Measurements from ENCODE around the gene ARAP2. TPM values are rescaled to one million over a fixed set of nuclear protein-coding genes. Genes with fewer than 3 reads are reported as not detected.

The ARAP2 gene
- total RNA-seq, 2 experiments from 2014 or later = 40.0 to 42.5 TPM

DNA sequence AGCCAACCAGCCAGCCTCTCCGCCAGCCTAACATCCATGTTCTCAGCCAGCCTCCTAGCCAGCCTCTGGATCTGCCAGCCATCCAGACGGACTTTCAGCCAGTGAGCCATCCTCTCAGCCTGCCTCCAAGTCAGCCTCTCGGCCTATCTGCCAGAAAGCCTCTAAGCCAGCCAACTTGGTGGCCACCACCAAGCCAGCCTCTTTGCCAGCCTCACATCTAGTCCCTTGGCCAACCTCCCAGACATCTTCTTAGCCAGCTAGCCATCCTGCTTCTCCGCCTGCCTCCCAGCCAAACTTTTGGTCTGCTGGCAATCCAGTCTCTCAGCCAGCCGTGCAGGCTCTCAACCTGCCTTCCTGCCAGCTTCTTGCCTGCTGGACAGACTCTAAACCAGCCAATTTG lies 16.4 kb upstream of the ARAP2 start:
- Mint-ChIP-seq H3K27ac (no peak overlapping the region), H3K4me3 (no peak overlapping the region), H3K36me3 (ENCODE audit: low read depth) (no peaks in the 10 kb centered on the region), H3K27me3 (no peaks in the 10 kb centered on the region), H3K4me1 (peaks cover 19% of the 10 kb centered on the region), H3K9me3 (ENCODE audit: low read depth) (no peaks in the 10 kb centered on the region)
- DNase-seq (no peak), ATAC-seq (no peak)
- CTCF ChIA-PET = interaction anchor here (3.3 kb wide), 1 partner anchor 7 kb away, joined by 17 read pairs; no protein-coding TSS in a partner anchor
- intact Hi-C loops (cut with DNase I, micrococcal nuclease) = no loop called here
- POLR2A ChIA-PET = no interaction called here

DNA sequence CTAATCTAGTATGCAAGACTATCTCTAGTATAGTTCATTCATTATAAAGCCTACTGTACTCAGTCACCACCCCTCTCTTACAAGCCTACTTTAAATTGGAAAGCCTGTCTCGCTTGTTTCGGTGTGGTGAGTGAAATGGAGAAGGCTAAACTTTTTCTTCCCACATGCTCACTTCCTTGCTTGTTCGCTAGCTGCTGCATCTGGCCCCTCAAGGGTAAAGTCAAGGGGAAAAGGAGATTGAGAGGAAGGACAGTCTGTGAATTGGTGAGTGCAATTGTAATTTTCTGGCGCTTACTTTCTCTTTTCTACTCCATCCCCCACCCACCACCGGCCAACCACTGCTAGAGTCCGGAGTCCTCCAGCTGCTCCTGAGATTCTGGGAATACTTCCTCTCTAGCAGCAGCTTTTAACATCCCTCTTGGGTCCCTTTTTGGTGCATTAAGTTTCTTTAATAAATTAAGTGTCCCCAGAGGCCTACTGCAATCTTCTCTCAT lies 12.1 kb upstream of the ARAP2 start:
- peak overlapping the region; percentile 82 for H3K27ac Mint-ChIP-seq
- peaks cover 39% of the 10 kb centered on the region for H3K4me1 Mint-ChIP-seq
- POLR2A ChIA-PET = interaction anchor here (2.2 kb wide), 1 partner anchor 29 kb away, joined by 8 read pairs; no protein-coding TSS in a partner anchor
- no peaks in the 10 kb centered on the region for H3K27me3 Mint-ChIP-seq
- CTCF ChIA-PET = interaction anchor here (0.8 to 0.9 kb wide), 2 partner anchors 11 to 12 kb away, joined by 3 to 4 read pairs; no protein-coding TSS in a partner anchor
- no peaks in the 10 kb centered on the region for H3K9me3 Mint-ChIP-seq (ENCODE audit: low read depth)
- H3K4me3 Mint-ChIP-seq = peak overlapping the region; percentile 37
- H3K36me3 Mint-ChIP-seq (ENCODE audit: low read depth) = no peaks in the 10 kb centered on the region
- intact Hi-C loops (cut with DNase I, micrococcal nuclease) = no loop called here
- ATAC-seq (peak; percentile 61), DNase-seq (peak; percentile 34)

- Mint-ChIP-seq H3K27ac (peak overlapping the region; percentile 93), H3K4me1 (peaks cover 39% of the 10 kb centered on the region)
Observed at GRCh38 chr4:36255577-36255976, 11.3 kb upstream of the ARAP2 start.

GRCh38 chr4:36254371-36254770 lies 10.1 kb upstream of the ARAP2 start:
- H3K4me1 Mint-ChIP-seq = peaks cover 42% of the 10 kb centered on the region
- no peaks in the 10 kb centered on the region for H3K36me3 Mint-ChIP-seq (ENCODE audit: low read depth)
- peak overlapping the region; percentile 37 for H3K27ac Mint-ChIP-seq
- no peak for ATAC-seq
- intact Hi-C loops (cut with DNase I, micrococcal nuclease) = loop anchor here in 1 of 2 experiments (2.0 kb wide), 1 partner anchor 68 kb away; no protein-coding TSS in a partner anchor
- ChIA-PET POLR2A (interaction anchor here (0.5 to 1.8 kb wide), 5 partner anchors 10 to 173 kb away, joined by 3 to 12 read pairs (median 3); partner anchors contain the start of gene ARAP2), CTCF (interaction anchor here (0.6 to 1.8 kb wide), 7 partner anchors 10 to 58 kb away, joined by 3 to 5 read pairs (median 4); partner anchors contain the start of gene ARAP2)
- no peaks in the 10 kb centered on the region for H3K27me3 Mint-ChIP-seq
- no peak for DNase-seq
- H3K9me3 Mint-ChIP-seq (ENCODE audit: low read depth) = no peaks in the 10 kb centered on the region
- no peak overlapping the region for H3K4me3 Mint-ChIP-seq

More at GRCh38 chr4:36255577-36255976, 11.3 kb upstream of the ARAP2 start:
- no peaks in the 10 kb centered on the region for H3K9me3 Mint-ChIP-seq (ENCODE audit: low read depth)
- DNase-seq (peak; percentile 73), ATAC-seq (peak; percentile 87)
- no peaks in the 10 kb centered on the region for H3K27me3 Mint-ChIP-seq
- H3K36me3 Mint-ChIP-seq (ENCODE audit: low read depth) = no peaks in the 10 kb centered on the region
- ChIA-PET POLR2A (interaction anchor here (1.4 to 2.2 kb wide), 3 partner anchors 11 to 175 kb away, joined by 3 to 12 read pairs (median 8); partner anchors contain the start of gene ARAP2), CTCF (interaction anchor here (1.2 to 1.8 kb wide), 4 partner anchors 9 to 31 kb away, joined by 4 to 5 read pairs (median 4); partner anchors contain the start of gene ARAP2)
- peak overlapping the region; percentile 50 for H3K4me3 Mint-ChIP-seq
- intact Hi-C loops (cut with DNase I, micrococcal nuclease) = loop anchor here (1.0 to 2.0 kb wide), 5 partner anchors 11 to 139 kb away; partner anchors contain the start of gene ARAP2 (in 1 of the 2)

GRCh38 chr4:36251983-36252382 lies 7.7 kb upstream of the ARAP2 start:
- no peaks in the 10 kb centered on the region for H3K27me3 Mint-ChIP-seq
- H3K4me1 Mint-ChIP-seq = peaks cover 43% of the 10 kb centered on the region
- H3K9me3 Mint-ChIP-seq (ENCODE audit: low read depth) = no peaks in the 10 kb centered on the region
- no peaks in the 10 kb centered on the region for H3K36me3 Mint-ChIP-seq (ENCODE audit: low read depth)
- intact Hi-C loops (cut with DNase I, micrococcal nuclease) = no loop called here
- ChIA-PET CTCF (interaction anchor here (0.6 to 1.8 kb wide), 5 partner anchors 9 to 169 kb away, joined by 3 to 9 read pairs (median 4); no protein-coding TSS in a partner anchor), POLR2A (no interaction called here)
- DNase-seq (no peak), ATAC-seq (no peak)
- H3K27ac Mint-ChIP-seq = no peak overlapping the region
- no peak overlapping the region for H3K4me3 Mint-ChIP-seq

GRCh38 chr4:36249610-36250009 lies 5.3 kb upstream of the ARAP2 start:
- ATAC-seq = no peak
- H3K36me3 Mint-ChIP-seq (ENCODE audit: low read depth) = no peaks in the 10 kb centered on the region
- intact Hi-C loops (cut with DNase I, micrococcal nuclease) = no loop called here

GRCh38 chr4:36243355-36244256 lies 708 bp downstream of the ARAP2 start:
- Mint-ChIP-seq H3K36me3 (ENCODE audit: low read depth) (peaks cover 30% of the 10 kb centered on the region), H3K27ac (peak overlapping the region; percentile 86), H3K4me3 (peak overlapping the region; percentile 87), H3K27me3 (no peaks in the 10 kb centered on the region), H3K4me1 (peaks cover 42% of the 10 kb centered on the region), H3K9me3 (ENCODE audit: low read depth) (no peaks in the 10 kb centered on the region)
- ChIA-PET POLR2A (interaction anchor here (0.6 to 2.3 kb wide), 16 partner anchors 8 to 362 kb away, joined by 3 to 12 read pairs (median 4); partner anchors contain the start of gene DTHD1), CTCF (interaction anchor here (0.6 to 2.3 kb wide), 17 partner anchors 9 to 309 kb away, joined by 3 to 12 read pairs (median 4); partner anchors contain the start of gene DTHD1)
- peak; percentile 77 for DNase-seq
- peak; percentile 44 for ATAC-seq
- intact Hi-C loops (cut with DNase I, micrococcal nuclease) = loop anchor here (1.0 to 5.0 kb wide), 9 partner anchors 12 to 161 kb away; no protein-coding TSS in a partner anchor

More at GRCh38 chr4:36249610-36250009, 5.3 kb upstream of the ARAP2 start:
- no peak for DNase-seq
- H3K27ac Mint-ChIP-seq = no peak overlapping the region
- ChIA-PET POLR2A (no interaction called here), CTCF (interaction anchor here (0.7 to 1.3 kb wide), 3 partner anchors 15 to 76 kb away, joined by 3 read pairs; no protein-coding TSS in a partner anchor)
- H3K9me3 Mint-ChIP-seq (ENCODE audit: low read depth) = no peaks in the 10 kb centered on the region
- H3K4me1 Mint-ChIP-seq = peaks cover 32% of the 10 kb centered on the region
- no peaks in the 10 kb centered on the region for H3K27me3 Mint-ChIP-seq
- no peak overlapping the region for H3K4me3 Mint-ChIP-seq

DNA sequence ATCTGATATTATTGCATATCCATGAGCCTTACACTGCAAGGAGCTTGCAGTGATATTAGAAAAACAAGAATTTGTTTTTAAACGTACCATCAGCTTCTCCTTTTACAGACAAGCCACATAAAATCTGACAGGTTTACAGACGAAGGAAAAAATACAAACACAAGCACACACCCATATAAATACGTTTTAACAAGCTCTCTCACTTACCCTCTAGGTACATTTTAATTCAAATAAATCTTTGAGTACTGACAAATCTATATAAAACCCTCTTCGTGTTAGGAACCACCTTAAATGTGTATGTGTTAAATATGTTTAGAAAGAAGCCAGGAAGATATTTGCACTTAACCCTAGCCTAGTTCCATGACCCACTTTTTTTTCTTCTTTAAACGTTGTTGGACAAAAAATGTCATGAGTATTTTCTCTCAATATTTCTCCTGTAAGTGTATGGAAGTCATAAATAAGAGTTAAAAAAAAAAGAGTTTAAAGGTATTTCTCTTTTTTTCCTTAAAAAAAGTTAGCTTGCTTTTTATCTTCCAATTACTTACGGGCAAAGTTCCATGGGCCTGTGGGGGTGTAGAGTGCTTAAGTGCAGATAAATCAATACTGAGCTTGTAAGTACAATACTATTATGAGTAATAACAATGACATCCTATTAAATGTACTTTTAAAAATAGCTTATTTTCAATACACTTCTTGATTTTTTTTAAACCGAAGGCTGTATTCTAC lies 1.5 kb downstream of the ARAP2 start:
- DNase-seq (peak; percentile 37), ATAC-seq (no peak)
- CTCF ChIA-PET = interaction anchor here (1.0 to 2.3 kb wide), 12 partner anchors 10 to 152 kb away, joined by 3 to 10 read pairs (median 4); partner anchors contain the start of gene DTHD1
- peak overlapping the region; percentile 87 for H3K4me3 Mint-ChIP-seq
- no peaks in the 10 kb centered on the region for H3K27me3 Mint-ChIP-seq
- H3K36me3 Mint-ChIP-seq (ENCODE audit: low read depth) = peaks cover 38% of the 10 kb centered on the region
- H3K9me3 Mint-ChIP-seq (ENCODE audit: low read depth) = peaks cover 7% of the 10 kb centered on the region
- intact Hi-C loops (cut with DNase I, micrococcal nuclease) = loop anchor here (5.0 kb wide), 4 partner anchors 35 to 160 kb away; no protein-coding TSS in a partner anchor
- H3K27ac Mint-ChIP-seq = peak overlapping the region; percentile 86
- POLR2A ChIA-PET = interaction anchor here (0.7 to 2.3 kb wide), 7 partner anchors 17 to 267 kb away, joined by 3 to 8 read pairs (median 4); partner anchors contain the start of gene DTHD1
- H3K4me1 Mint-ChIP-seq = peaks cover 49% of the 10 kb centered on the region

- ChIA-PET CTCF (interaction anchor here (0.7 to 2.0 kb wide), 6 partner anchors 9 to 45 kb away, joined by 3 to 9 read pairs (median 4); no protein-coding TSS in a partner anchor), POLR2A (interaction anchor here (1.0 to 2.3 kb wide), 2 partner anchors 9 to 44 kb away, joined by 3 to 8 read pairs; no protein-coding TSS in a partner anchor)
- peak overlapping the region; percentile 87 for H3K4me3 Mint-ChIP-seq
Observed at GRCh38 chr4:36241771-36242170, 2.5 kb downstream of the ARAP2 start.

More at GRCh38 chr4:36241771-36242170, 2.5 kb downstream of the ARAP2 start:
- intact Hi-C loops (cut with DNase I, micrococcal nuclease) = loop anchor here (5.0 kb wide), 4 partner anchors 34 to 159 kb away; no protein-coding TSS in a partner anchor
- Mint-ChIP-seq H3K27me3 (no peaks in the 10 kb centered on the region), H3K36me3 (ENCODE audit: low read depth) (peaks cover 48% of the 10 kb centered on the region), H3K27ac (peak overlapping the region; percentile 86), H3K4me1 (peaks cover 55% of the 10 kb centered on the region), H3K9me3 (ENCODE audit: low read depth) (peaks cover 11% of the 10 kb centered on the region)
- DNase-seq (no peak), ATAC-seq (peak; percentile 37)

All from activated CD4-positive, alpha-beta T cell treated with anti-CD3 and anti-CD28 coated beads for 36 hours (primary cell).